ENCODE measurements around the gene PAM16. TPM values are rescaled to one million over a fixed set of nuclear protein-coding genes. Genes with fewer than 3 reads are reported as not detected.

PAM16 gene
- total RNA-seq, 1 donor from 2014 or later: 33.5 TPM

- Mint-ChIP-seq H3K4me1 (ENCODE audit: low read depth) (peaks cover 10% of the 10 kb centered on the region), H3K36me3 (ENCODE audit: insufficient read depth) (no peaks in the 10 kb centered on the region), H3K27ac (peak overlapping the region; percentile 5), H3K27me3 (no peaks in the 10 kb centered on the region), H3K9me3 (ENCODE audit: low read depth) (no peaks in the 10 kb centered on the region), H3K4me3 (ENCODE audit: low read depth) (no peak overlapping the region)
- TF ChIP-seq, protein P1, sequence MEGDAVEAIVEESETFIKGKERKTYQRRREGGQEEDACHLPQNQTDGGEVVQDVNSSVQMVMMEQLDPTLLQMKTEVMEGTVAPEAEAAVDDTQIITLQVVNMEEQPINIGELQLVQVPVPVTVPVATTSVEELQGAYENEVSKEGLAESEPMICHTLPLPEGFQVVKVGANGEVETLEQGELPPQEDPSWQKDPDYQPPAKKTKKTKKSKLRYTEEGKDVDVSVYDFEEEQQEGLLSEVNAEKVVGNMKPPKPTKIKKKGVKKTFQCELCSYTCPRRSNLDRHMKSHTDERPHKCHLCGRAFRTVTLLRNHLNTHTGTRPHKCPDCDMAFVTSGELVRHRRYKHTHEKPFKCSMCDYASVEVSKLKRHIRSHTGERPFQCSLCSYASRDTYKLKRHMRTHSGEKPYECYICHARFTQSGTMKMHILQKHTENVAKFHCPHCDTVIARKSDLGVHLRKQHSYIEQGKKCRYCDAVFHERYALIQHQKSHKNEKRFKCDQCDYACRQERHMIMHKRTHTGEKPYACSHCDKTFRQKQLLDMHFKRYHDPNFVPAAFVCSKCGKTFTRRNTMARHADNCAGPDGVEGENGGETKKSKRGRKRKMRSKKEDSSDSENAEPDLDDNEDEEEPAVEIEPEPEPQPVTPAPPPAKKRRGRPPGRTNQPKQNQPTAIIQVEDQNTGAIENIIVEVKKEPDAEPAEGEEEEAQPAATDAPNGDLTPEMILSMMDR (IDR thresholded peaks at IDR 0.05; ENCODE audit: unreplicated experiment): no peak
- DNase-seq (ENCODE audit: low spot score, unreplicated experiment): no peak
These were observed 41.5 kb upstream of the PAM16 start for GRCh38 chr16:4392382-4393239.

DNA sequence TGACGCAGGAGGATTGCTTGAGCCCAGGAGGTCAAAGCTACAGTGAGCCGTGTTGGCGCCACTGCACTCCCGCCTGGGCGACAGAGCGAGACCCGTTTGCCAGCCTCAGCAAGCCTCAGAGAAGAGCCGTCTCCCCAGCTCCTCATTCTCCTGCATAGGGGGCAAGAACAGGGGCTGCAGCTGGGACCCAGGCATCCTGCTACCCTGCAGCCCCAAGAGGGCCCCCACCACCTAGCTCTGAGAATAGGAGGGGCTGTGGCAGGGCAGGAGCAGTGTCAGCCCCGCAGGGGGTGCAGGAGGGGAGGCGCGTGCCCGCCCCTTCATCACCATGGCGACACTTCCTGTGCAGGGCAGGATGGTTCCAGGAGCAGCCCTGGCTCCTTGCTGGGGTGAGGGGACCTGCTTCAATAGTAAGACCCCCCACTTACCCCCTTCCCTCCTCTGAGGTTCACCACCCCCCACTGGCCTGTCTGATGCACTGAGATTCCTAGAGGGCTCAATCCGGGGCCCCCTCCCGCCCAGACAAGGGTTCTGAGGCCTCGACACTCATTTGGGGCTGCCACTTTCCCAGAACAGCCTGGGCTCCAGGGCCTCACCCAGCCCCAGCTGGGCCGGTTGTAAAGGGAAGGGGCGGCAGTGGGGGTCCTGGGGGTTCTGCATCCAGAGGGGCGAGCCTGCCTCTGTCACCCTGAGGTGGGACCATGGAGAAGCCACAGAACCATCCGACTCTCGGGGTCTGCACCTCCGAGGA is 40.7 kb upstream of the PAM16 start:
- Mint-ChIP-seq H3K27ac (no peak overlapping the region), H3K9me3 (ENCODE audit: low read depth) (no peaks in the 10 kb centered on the region), H3K4me3 (ENCODE audit: low read depth) (no peak overlapping the region), H3K27me3 (no peaks in the 10 kb centered on the region), H3K4me1 (ENCODE audit: low read depth) (peaks cover 10% of the 10 kb centered on the region), H3K36me3 (ENCODE audit: insufficient read depth) (no peaks in the 10 kb centered on the region)
- TF ChIP-seq, protein P1 (IDR thresholded peaks at IDR 0.05; ENCODE audit: unreplicated experiment): no peak
- DNase-seq (ENCODE audit: low spot score, unreplicated experiment): no peak

GRCh38 chr16:4390266-4391260 is 39.4 kb upstream of the PAM16 start:
- no peaks in the 10 kb centered on the region for H3K36me3 Mint-ChIP-seq (ENCODE audit: insufficient read depth)
- no peak for DNase-seq (ENCODE audit: low spot score, unreplicated experiment)
- H3K4me1 Mint-ChIP-seq (ENCODE audit: low read depth): peaks cover 10% of the 10 kb centered on the region
- no peak overlapping the region for H3K4me3 Mint-ChIP-seq (ENCODE audit: low read depth)
- H3K9me3 Mint-ChIP-seq (ENCODE audit: low read depth): no peaks in the 10 kb centered on the region
- H3K27me3 Mint-ChIP-seq: no peaks in the 10 kb centered on the region
- TF ChIP-seq, protein P1 (IDR thresholded peaks at IDR 0.05; ENCODE audit: unreplicated experiment): peak; percentile 19
- H3K27ac Mint-ChIP-seq: no peak overlapping the region

DNA sequence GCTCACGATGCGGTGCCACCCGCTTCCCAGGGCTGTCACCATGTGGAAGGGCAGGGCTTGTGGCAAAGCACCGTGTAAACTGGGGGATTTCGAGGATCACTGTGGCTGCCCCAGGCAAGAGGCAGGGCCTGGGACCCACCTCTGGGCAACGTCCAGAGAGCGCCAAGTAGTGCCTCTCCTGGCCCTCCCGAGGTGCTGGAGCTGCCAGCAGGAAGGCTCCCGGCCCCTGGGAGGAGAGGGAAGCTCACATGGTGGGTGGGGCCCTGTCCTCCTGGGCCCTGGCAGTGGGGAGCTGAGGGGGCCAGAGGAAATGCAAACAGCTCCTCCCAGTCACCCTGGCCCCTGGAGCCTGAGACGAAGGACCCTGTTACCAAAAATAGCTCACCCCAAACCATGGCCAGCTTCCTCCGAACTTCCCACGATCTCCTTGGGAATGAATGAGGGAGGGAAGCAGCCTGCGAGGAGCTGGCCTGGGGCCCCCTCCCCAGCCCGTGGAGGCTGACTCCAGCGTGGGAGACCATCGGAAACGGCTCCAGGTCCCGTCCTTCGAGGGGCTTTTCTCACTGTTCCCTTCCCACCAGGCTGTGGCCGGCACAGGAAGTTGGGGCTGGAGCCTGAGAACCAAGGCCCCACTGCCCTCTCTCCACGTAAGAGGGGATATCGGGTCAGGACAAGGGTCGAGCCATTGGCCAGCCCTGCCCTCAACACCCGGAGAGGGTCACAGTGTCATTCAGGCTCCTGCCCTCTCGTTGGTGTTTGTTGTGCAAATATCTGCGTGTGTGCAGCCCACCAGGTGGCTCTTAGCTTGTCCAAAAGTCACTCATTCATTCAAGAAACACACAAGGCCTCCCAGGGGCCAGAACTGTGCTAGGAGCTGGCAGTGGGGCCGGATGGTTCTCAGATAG is 38.2 kb upstream of the PAM16 start:
- no peak overlapping the region for H3K4me3 Mint-ChIP-seq (ENCODE audit: low read depth)
- H3K36me3 Mint-ChIP-seq (ENCODE audit: insufficient read depth): no peaks in the 10 kb centered on the region
- H3K4me1 Mint-ChIP-seq (ENCODE audit: low read depth): peaks cover 10% of the 10 kb centered on the region
- no peaks in the 10 kb centered on the region for H3K27me3 Mint-ChIP-seq
- DNase-seq (ENCODE audit: low spot score, unreplicated experiment): no peak
- TF ChIP-seq, protein P1 (IDR thresholded peaks at IDR 0.05; ENCODE audit: unreplicated experiment): no peak
- no peak overlapping the region for H3K27ac Mint-ChIP-seq
- no peaks in the 10 kb centered on the region for H3K9me3 Mint-ChIP-seq (ENCODE audit: low read depth)
